ENCODE data around the gene MAP7D1. TPM values are rescaled to one million over a fixed set of nuclear protein-coding genes. Genes with fewer than 3 reads are reported as not detected.

The MAP7D1 gene
- total and polyA plus RNA-seq, 2 of the 13 experiments (the other 11 are each of a cell fraction or from before 2014, with no cell fraction given), result 5.6 to 7.2 TPM

DNA sequence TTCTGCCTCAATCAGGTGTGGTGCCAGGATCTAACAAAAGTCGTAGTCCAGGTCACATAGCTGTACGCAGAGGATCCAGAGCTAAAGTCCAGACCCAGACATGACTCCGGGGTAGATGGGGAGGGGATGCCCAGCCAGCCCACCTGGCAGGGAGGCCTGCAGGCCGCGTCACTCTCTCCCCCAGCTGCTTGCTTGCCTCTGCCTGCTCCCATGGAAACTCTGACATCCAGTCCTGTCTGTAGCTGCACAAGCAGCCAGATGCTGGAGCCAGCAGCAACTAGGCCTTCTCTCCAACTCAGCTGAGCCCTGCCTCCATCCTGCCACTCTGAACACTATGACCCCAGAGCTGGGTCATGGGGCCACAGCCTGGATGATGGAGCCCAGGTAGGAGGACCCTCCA, 39.1 kb upstream of the MAP7D1 start:
- no peaks in the 10 kb centered on the region for H4K20me1 ChIP-seq (ENCODE audit: insufficient read depth, low read length)
- DNase-seq (ENCODE audit: low spot score), result no peak
- peaks cover 7 to 21% of the 10 kb centered on the region in 2 experiments; a peak in 2 of 5 replicates for H3K27me3 ChIP-seq (ENCODE audit: control insufficient read depth in 1 of 2, insufficient read depth in 2 of 2, low read length in 2 of 2)
- H3K4me3 ChIP-seq (replicated peaks in 1 of 3; ENCODE audit: insufficient read depth in 1 of 3, low read depth in 2 of 3, low read length in 3 of 3), result no peak overlapping the region
- POLR2A ChIA-PET, result interaction anchor here (0.6 to 1.4 kb wide), 2 partner anchors 16 to 20 kb away, joined by 3 to 5 read pairs; no protein-coding TSS in a partner anchor
- H3K9ac ChIP-seq (ENCODE audit: insufficient read depth, low read depth, low read length), result no peak overlapping the region
- no CpG with 5 or more reads among the region's 5 CpGs for WGBS (ENCODE audit: low lambda C conversion rate)
- TF ChIP-seq EP300 (IDR thresholded peaks at IDR 0.05; ENCODE audit: low read depth in 2 of 2, low read length in 2 of 2) (no peak), EP300 (CRISPR knock-in tag; IDR thresholded peaks at IDR 0.05; ENCODE audit: borderline replicate concordance) (no peak), ZNF484 (CRISPR knock-in tag; IDR thresholded peaks at IDR 0.05; ENCODE audit: borderline replicate concordance, low read depth) (no peak), ZNF790 (CRISPR knock-in tag; IDR thresholded peaks at IDR 0.05; ENCODE audit: borderline replicate concordance) (no peak), ZNF556 (CRISPR knock-in tag; IDR thresholded peaks at IDR 0.05; ENCODE audit: borderline replicate concordance) (no peak), CENPX (CRISPR knock-in tag; IDR thresholded peaks at IDR 0.05) (no peak), ZSCAN9 (CRISPR knock-in tag; IDR thresholded peaks at IDR 0.05; ENCODE audit: borderline replicate concordance) (no peak)
- no TSS peak for BruUV-seq (replicated peaks)
- FAIRE-seq, result no peak
- no peaks in the 10 kb centered on the region for H3K79me2 ChIP-seq (ENCODE audit: insufficient read depth, low read length)
- no peak overlapping the region for H3K27ac ChIP-seq (ENCODE audit: extremely low read length, insufficient read depth, low read length)
- H3K9me3 ChIP-seq (ENCODE audit: low read length), result no peaks in the 10 kb centered on the region
- CTCF ChIA-PET (ENCODE audit: low intra/inter-chr PET ratio, low total read pairs), result no interaction called here
- H2AFZ ChIP-seq (ENCODE audit: low read length), result no peak overlapping the region
- intact Hi-C loops (cut with micrococcal nuclease; ENCODE audit: unreplicated experiment), result no loop called here
- H3K4me2 ChIP-seq (ENCODE audit: low read depth, low read length), result no peak overlapping the region
- in situ Hi-C loops (cut with HindIII; ENCODE audit: extremely low pct_ligation_motif_present, low pct_unique_long_range_greater_than_20kb), result no loop called here
- no peak for ATAC-seq
- H3K4me1 ChIP-seq (ENCODE audit: insufficient read depth, low read length), result peaks cover 41% of the 10 kb centered on the region
- no peaks in the 10 kb centered on the region for H3K36me3 ChIP-seq (replicated peaks in 1 of 2; ENCODE audit: control insufficient read depth in 1 of 2, insufficient read depth in 2 of 2, low read length in 2 of 2)

DNA sequence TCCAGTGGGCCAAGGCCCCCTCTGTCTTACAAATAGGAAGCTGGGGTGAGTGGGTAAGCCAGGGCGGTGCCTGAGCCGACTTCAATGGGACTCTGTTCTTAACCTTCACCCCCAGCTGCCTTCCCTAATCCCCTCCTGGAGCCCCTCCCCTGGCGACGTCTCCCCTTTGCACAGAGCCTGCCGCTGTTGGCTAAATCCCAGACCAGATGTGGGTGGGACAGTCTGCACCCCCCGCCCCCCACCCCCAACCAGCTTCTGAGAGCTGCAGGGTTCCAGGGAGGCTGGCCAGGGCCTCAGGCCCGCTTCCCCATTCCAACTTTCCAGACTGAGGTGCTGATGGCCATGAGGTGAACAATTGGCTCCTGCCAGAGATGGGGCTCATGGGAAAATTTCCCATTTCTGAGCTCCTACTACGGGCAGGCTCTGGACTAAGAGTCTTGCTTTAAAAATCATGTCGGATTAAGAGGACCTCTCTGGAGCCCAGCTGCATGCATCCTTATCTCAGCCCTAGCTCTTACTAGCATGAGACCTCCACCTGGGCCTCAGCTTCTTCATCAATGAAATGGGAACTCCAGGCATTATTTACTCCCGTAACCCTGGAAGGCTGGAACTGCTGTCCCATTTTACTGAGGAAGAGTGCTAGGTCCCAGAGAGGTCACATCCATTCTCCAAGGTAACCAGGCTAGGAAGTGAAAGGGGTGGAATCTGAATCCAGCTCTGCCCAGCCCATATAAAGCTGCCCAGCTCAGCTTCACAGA, 37.3 kb upstream of the MAP7D1 start:
- TF ChIP-seq EP300 (IDR thresholded peaks at IDR 0.05; ENCODE audit: low read depth in 2 of 2, low read length in 2 of 2), result no peak
- no peak for TF ChIP-seq EP300 (CRISPR knock-in tag; IDR thresholded peaks at IDR 0.05; ENCODE audit: borderline replicate concordance)
- TF ChIP-seq CREB1 (IDR thresholded peaks at IDR 0.05), result no peak
- TF ChIP-seq CREB1 (CRISPR knock-in tag; IDR thresholded peaks at IDR 0.05), result no peak
- TF ChIP-seq ZNF629 (CRISPR knock-in tag; conservative IDR thresholded peaks at IDR 0.05), result peak; percentile 75
- no peak for TF ChIP-seq KLF6 (CRISPR knock-in tag; IDR thresholded peaks at IDR 0.05)
- TF ChIP-seq ZNF101 (CRISPR knock-in tag; IDR thresholded peaks at IDR 0.05; ENCODE audit: borderline replicate concordance, low read depth), result no peak
- TF ChIP-seq ZNF329 (CRISPR knock-in tag; IDR thresholded peaks at IDR 0.05; ENCODE audit: low read depth), result no peak
- TF ChIP-seq, protein P1, sequence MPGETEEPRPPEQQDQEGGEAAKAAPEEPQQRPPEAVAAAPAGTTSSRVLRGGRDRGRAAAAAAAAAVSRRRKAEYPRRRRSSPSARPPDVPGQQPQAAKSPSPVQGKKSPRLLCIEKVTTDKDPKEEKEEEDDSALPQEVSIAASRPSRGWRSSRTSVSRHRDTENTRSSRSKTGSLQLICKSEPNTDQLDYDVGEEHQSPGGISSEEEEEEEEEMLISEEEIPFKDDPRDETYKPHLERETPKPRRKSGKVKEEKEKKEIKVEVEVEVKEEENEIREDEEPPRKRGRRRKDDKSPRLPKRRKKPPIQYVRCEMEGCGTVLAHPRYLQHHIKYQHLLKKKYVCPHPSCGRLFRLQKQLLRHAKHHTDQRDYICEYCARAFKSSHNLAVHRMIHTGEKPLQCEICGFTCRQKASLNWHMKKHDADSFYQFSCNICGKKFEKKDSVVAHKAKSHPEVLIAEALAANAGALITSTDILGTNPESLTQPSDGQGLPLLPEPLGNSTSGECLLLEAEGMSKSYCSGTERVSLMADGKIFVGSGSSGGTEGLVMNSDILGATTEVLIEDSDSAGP (CRISPR knock-in tag; IDR thresholded peaks at IDR 0.05; ENCODE audit: borderline replicate concordance), result no peak
- in situ Hi-C loops (cut with HindIII; ENCODE audit: extremely low pct_ligation_motif_present, low pct_unique_long_range_greater_than_20kb), result no loop called here
- H3K4me3 ChIP-seq (replicated peaks in 1 of 3; ENCODE audit: insufficient read depth in 1 of 3, low read depth in 2 of 3, low read length in 3 of 3), result no peak overlapping the region
- H3K36me3 ChIP-seq (replicated peaks in 1 of 2; ENCODE audit: control insufficient read depth in 1 of 2, insufficient read depth in 2 of 2, low read length in 2 of 2), result no peaks in the 10 kb centered on the region
- CTCF ChIA-PET (ENCODE audit: low intra/inter-chr PET ratio, low total read pairs), result no interaction called here
- H3K9me3 ChIP-seq (ENCODE audit: low read length), result no peaks in the 10 kb centered on the region
- POLR2A ChIA-PET, result interaction anchor here (1.4 to 1.5 kb wide), 2 partner anchors 21 to 32 kb away, joined by 4 to 5 read pairs; no protein-coding TSS in a partner anchor
- intact Hi-C loops (cut with micrococcal nuclease; ENCODE audit: unreplicated experiment), result no loop called here
- no peak overlapping the region for H3K4me2 ChIP-seq (ENCODE audit: low read depth, low read length)
- H2AFZ ChIP-seq (ENCODE audit: low read length), result no peak overlapping the region
- DNase-seq (ENCODE audit: low spot score) (no peak), ATAC-seq (no peak), FAIRE-seq (no peak)
- no peak overlapping the region for H3K27ac ChIP-seq (ENCODE audit: extremely low read length, insufficient read depth, low read length)
- no peaks in the 10 kb centered on the region for H3K79me2 ChIP-seq (ENCODE audit: insufficient read depth, low read length)
- no peaks in the 10 kb centered on the region for H4K20me1 ChIP-seq (ENCODE audit: insufficient read depth, low read length)
- BruUV-seq (replicated peaks), result no TSS peak
- no peak overlapping the region for H3K9ac ChIP-seq (ENCODE audit: insufficient read depth, low read depth, low read length)
- peaks cover 50% of the 10 kb centered on the region for H3K4me1 ChIP-seq (ENCODE audit: insufficient read depth, low read length)
- H3K27me3 ChIP-seq (ENCODE audit: control insufficient read depth in 1 of 2, insufficient read depth in 2 of 2, low read length in 2 of 2), result peaks cover 8 to 35% of the 10 kb centered on the region in 2 experiments; a peak in 3 of 5 replicates
- 16% methylated on average over 3 of the region's 10 CpGs for WGBS (ENCODE audit: low lambda C conversion rate)
